ENCODE data around the gene DHRS13. TPM values are rescaled to one million over a fixed set of nuclear protein-coding genes. Genes with fewer than 3 reads are reported as not detected.

Gene DHRS13
- total and polyA plus RNA-seq, 4 donors = 5.0 to 91.6 (median 11.0) TPM

- TF ChIP-seq CTCF (IDR thresholded peaks at IDR 0.05; ENCODE audit: low read depth, low read length, missing input control) (no peak), ATF3 (IDR thresholded peaks at IDR 0.05) (no peak), HNF4A (conservative IDR thresholded peaks at IDR 0.05) (no peak)
Observed at GRCh38 chr17:28885363-28885762, 17.5 kb downstream of the DHRS13 start (continued).

- Histone ChIP-seq H3K9me3 (ENCODE audit: control insufficient read depth in 4 of 4, low read length in 3 of 4) (no peaks in the 10 kb centered on the region), H3K4me1 (ENCODE audit: control insufficient read depth in 4 of 4, insufficient read depth in 4 of 4, low read length in 3 of 4) (no peaks in the 10 kb centered on the region), H3K4me3 (ENCODE audit: low read depth in 1 of 3, low read length in 3 of 3) (no peak overlapping the region), H3K27me3 (ENCODE audit: control insufficient read depth in 4 of 4, insufficient read depth in 4 of 4, low read length in 3 of 4) (no peaks in the 10 kb centered on the region), H3K36me3 (ENCODE audit: control insufficient read depth in 4 of 4, insufficient read depth in 3 of 4, low read depth in 1 of 4, low read length in 3 of 4) (peaks cover 38 to 64% (median 40%) of the 10 kb centered on the region in 4 donors), H3K27ac (ENCODE audit: low read depth in 1 of 2, low read length in 2 of 2) (no peak overlapping the region), H3K9ac (ENCODE audit: low read depth in 1 of 2, low read length in 2 of 2) (no peak overlapping the region)
- no peak for DNase-seq (ENCODE audit: low spot score)
- TF ChIP-seq RXRA (IDR thresholded peaks at IDR 0.05) (no peak), MAX (IDR thresholded peaks at IDR 0.05) (no peak), SP1 (IDR thresholded peaks at IDR 0.05) (no peak), TAF1 (conservative IDR thresholded peaks at IDR 0.05) (no peak), HNF4A (conservative IDR thresholded peaks at IDR 0.05) (no peak), REST (IDR thresholded peaks at IDR 0.05) (no peak), FOXA1 (IDR thresholded peaks at IDR 0.05) (no peak), YY1 (IDR thresholded peaks at IDR 0.05) (no peak), FOXA2 (IDR thresholded peaks at IDR 0.05) (no peak), HNF4G (IDR thresholded peaks at IDR 0.05) (no peak), GABPA (IDR thresholded peaks at IDR 0.05 in 1 of 2, conservative IDR thresholded peaks at IDR 0.05 in 1 of 2) (no peak), CTCF (IDR thresholded peaks at IDR 0.05; ENCODE audit: low read depth, low read length, missing input control) (no peak), RAD21 (IDR thresholded peaks at IDR 0.05) (no peak)
- WGBS = 92% methylated on average over 27 of the region's 27 CpGs
Observed at GRCh38 chr17:28883967-28884702, 18.7 kb downstream of the DHRS13 start.
